SJSA1 (cell line): ENCODE measurements around the gene B4GALT5. TPM values are rescaled to one million over a fixed set of nuclear protein-coding genes. Genes with fewer than 3 reads are reported as not detected.
A peak's percentile ranks its signal among the peaks of the same experiment; 100 is the strongest.
"Not testable (repeated sequence)": the region's sequence is repeated elsewhere in the genome, so short reads cannot be mapped to it uniquely, and the experiment has no call there.

Source experiments
- DNase-seq, 2 experiments: peaks; one replicate each; pipeline ENCODE4 v3.0.0-alpha.2; 2015 to 2020; ENCODE audit warnings: low spot score in 2 of 2, low read depth in 1 of 2
- H3K27ac ChIP-seq: fragments of 250-450 bp; sonication (Bioruptor Pico); 2 replicates; pipeline ENCODE4 v1.5.1; 2020; ENCODE audit warnings: mild to moderate bottlenecking, moderate library complexity
- H3K27me3 ChIP-seq: fragments of 250-450 bp; sonication (Bioruptor Pico); replicated peaks from 2 replicates; pipeline ENCODE4 v1.5.1; 2020; ENCODE audit warnings: mild to moderate bottlenecking, moderate library complexity
- H3K36me3 ChIP-seq: fragments of 250-450 bp; sonication (Bioruptor Pico); 2 replicates; pipeline ENCODE4 v1.5.1; 2020; ENCODE audit warnings: mild to moderate bottlenecking
- H3K4me1 ChIP-seq: fragments of 250-450 bp; sonication (Bioruptor Pico); replicated peaks from 2 replicates; pipeline ENCODE4 v1.6.1; 2021; ENCODE audit warnings: mild to moderate bottlenecking
- H3K4me3 ChIP-seq: fragments of 250-450 bp; sonication (Bioruptor Pico); 2 replicates; pipeline ENCODE4 v1.5.1; 2020; ENCODE audit warnings: mild to moderate bottlenecking
- H3K9me3 ChIP-seq: fragments of 250-450 bp; sonication (Bioruptor Pico); replicated peaks from 2 replicates; pipeline ENCODE4 v1.5.1; 2020; ENCODE audit warnings: mild to moderate bottlenecking
- total RNA-seq: library from RNA; depleted of rRNA; stranded (reverse); fragments of >200 nt; shearing (Covaris generic); gene quantifications from 2 replicates; pipeline ENCODE4 v1.2.3, GENCODE V29; 2014

Gene B4GALT5
- total RNA-seq, 1 experiment from 2014 or later = 22.0 TPM

DNA sequence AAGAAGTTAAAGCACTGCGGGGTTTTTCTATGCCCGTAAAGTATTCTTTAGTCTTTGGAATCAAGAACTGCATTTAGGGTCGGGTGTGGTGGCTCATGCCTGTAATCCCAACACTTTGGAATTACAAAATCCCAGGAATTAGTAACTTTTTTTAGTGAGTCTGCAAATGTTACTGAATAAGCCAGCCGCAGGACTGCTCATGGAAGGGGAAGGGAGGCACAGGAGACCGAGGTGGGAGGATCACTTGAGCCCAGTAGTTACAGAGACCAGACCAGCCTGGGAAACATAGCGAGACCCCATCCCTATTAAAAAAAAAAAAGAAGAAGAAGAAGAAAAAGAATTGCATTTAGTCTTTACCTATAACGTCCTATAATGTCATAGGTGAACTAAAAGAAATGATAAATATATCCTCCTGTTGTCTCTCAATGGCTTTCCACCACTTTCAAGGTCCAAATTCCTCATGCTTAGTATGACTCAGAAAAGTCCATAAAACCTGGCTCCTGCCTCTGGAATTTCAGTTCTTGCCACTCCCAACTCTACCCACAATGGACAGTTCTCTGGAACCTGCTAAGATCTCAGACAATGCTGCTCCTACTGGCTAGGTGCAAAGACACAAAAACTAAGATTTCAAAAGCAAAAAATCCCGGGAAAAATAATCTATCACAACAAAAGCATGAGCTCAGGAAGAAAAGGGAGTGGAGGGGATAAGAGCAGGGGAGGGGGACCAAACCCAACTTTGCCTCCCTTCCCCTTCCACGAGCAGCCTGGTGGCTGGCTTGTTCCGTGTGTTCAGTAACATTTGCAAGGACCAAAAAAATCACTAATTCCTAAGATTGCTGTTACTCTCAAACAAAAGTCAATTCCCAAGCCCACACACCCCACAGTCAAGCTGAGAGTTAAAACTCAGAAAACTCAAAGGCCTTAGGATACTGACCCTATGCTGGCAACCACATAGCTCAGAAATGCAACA, 39.0 kb downstream of the B4GALT5 start:
- Histone ChIP-seq H3K36me3 (no peaks in the 10 kb centered on the region; the same call in 1 of the 2 replicates), H3K27ac (no peak overlapping the region), H3K27me3 (no peaks in the 10 kb centered on the region), H3K4me3 (no peak overlapping the region), H3K4me1 (peaks cover 45% of the 10 kb centered on the region), H3K9me3 (no peaks in the 10 kb centered on the region)
- peak in 1 of 2 experiments; percentile 34 for DNase-seq

DNA sequence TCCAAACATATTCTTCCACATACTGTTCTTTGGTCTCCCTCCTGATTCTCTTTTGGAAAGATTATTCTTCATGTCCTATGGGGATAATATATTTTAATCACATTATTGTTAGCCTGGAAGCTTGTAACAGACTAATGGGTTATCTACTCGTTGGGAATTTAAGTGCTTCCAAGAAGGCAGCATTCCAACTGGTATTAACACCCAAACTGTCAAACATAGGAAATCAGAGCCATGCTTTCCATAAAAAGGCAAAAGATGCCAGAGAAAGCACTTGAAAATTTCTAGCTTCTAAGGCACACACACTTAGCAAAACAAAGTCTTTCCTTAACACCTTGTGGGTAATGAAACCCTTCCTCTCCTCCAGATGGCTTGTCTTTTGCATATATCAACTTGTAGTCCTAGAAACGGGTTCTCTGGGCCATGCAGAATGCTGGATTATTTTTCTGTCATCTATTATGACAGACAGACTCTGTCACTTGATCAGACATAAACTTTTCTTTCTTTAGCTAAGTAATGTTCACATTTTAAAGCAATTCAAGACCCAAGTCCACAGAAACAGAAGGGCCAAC, 41.5 kb downstream of the B4GALT5 start:
- no peaks in the 10 kb centered on the region for H3K9me3 ChIP-seq
- no peaks in the 10 kb centered on the region for H3K27me3 ChIP-seq
- DNase-seq = no peak
- no peaks in the 10 kb centered on the region; the same call in none of the 2 replicates for H3K36me3 ChIP-seq
- H3K4me1 ChIP-seq = peaks cover 25% of the 10 kb centered on the region
- no peak overlapping the region for H3K27ac ChIP-seq
- H3K4me3 ChIP-seq = no peak overlapping the region

DNA sequence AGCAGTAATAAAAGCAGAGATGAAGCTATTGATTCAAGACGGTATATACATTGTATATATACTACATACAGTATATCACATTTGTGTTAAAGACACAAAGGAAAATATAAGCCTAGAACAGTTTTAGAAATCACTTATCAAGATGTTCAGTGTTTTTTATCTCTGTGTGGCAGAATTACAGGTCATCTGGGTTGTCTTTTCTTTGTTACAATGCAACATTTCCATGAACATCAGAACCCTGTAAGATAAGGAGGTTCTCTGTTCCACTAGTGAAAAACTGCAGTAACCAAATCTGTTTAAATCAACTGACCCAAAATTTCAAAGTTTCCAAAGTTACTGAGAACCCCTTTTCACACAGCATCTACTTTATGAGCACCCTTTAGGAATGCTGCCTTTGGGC, 42.2 kb downstream of the B4GALT5 start:
- DNase-seq = no peak
- H3K27me3 ChIP-seq = no peaks in the 10 kb centered on the region
- peaks cover 18% of the 10 kb centered on the region for H3K4me1 ChIP-seq
- H3K27ac ChIP-seq = no peak overlapping the region
- no peaks in the 10 kb centered on the region; the same call in none of the 2 replicates for H3K36me3 ChIP-seq
- H3K9me3 ChIP-seq = no peaks in the 10 kb centered on the region
- no peak overlapping the region for H3K4me3 ChIP-seq

DNA sequence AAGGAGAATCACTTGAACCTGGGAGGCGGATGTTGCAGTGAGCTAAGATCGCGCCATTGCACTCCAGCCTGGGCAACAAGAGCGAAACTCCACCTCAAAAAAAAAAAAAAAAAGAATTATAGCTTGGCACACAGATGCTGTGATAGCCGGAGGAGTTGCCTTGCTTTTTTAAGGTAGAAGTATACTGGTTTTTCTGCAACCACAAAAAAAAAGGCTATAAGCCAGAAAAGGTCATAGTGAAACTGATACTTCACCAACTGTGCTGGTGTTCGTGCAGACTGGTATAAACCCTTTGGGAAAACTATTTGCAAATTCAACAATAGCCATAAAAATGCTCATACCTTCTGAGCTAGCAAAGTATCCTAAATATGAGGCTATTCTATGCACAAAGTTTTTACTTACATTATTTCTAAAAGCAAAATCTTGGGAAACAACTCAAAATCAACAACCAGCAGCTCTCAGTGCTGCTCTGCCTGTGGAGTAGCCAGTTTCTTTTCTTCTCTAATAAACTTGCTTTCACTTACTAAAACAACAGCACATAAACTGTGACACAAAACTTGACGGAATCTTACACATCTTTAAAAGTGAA, 44.0 kb downstream of the B4GALT5 start:
- Histone ChIP-seq H3K9me3 (no peaks in the 10 kb centered on the region), H3K4me1 (peaks cover under 1% of the 10 kb centered on the region; the same call in 1 of the 2 replicates), H3K27me3 (no peaks in the 10 kb centered on the region), H3K36me3 (no peaks in the 10 kb centered on the region; the same call in none of the 2 replicates), H3K27ac (no peak overlapping the region), H3K4me3 (no peak overlapping the region)
- no peak for DNase-seq

DNA sequence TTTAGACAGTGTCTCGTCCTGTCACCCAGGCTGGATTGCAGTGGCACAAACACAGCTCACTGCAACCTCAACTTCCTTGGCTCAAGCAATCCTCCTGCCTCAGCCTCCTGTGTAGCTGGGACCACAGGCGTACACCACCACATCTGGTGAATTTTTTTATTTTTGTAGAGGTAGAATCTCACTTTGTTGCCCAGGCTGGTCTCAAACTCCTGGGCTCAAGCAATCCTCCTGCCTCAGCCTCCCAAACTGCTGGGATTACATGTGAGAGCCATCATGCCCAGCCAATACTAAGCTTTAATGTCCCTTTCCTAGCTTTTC, 44.8 kb downstream of the B4GALT5 start:
- DNase-seq, H3K4me1 ChIP-seq, H3K4me3 ChIP-seq, H3K9me3 ChIP-seq, H3K27ac ChIP-seq, H3K36me3 ChIP-seq, H3K27me3 ChIP-seq: not testable (repeated sequence)

DNA sequence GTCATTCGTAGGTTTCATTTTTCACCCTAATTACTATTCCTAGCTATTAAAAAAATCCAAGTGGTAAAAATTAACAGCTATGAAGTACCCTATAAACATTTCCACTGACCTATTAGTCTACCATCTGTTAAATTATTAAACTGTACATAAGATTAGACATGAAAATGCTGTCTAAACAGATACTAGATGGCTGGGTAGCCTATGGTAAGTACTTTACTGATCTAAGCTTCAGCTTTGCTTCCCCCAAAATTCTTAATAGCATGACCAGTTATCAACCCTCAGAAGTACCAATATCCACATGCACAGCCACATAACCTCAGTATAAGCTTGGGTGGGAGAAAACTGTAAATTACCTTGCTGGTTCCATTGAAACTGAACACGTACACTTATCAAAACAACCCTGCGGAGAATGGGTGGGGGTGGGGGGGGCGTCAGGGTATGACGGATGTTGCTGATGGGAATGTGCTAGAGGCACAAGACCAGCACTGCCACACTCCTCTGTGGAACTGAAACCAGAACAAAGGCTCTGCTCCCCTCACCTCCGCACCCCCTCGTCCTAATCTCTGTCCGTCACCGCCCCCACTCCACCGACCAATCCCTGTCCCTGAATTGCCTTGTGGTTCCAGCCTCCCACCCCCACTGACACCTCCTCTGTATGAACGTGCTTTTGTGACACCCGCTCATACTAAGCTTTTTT, 45.3 kb downstream of the B4GALT5 start:
- no peaks in the 10 kb centered on the region for H3K27me3 ChIP-seq
- H3K4me1 ChIP-seq = no peaks in the 10 kb centered on the region
- no peaks in the 10 kb centered on the region; the same call in none of the 2 replicates for H3K36me3 ChIP-seq
- no peaks in the 10 kb centered on the region for H3K9me3 ChIP-seq
- no peak overlapping the region for H3K27ac ChIP-seq
- no peak for DNase-seq
- H3K4me3 ChIP-seq = no peak overlapping the region

DNA sequence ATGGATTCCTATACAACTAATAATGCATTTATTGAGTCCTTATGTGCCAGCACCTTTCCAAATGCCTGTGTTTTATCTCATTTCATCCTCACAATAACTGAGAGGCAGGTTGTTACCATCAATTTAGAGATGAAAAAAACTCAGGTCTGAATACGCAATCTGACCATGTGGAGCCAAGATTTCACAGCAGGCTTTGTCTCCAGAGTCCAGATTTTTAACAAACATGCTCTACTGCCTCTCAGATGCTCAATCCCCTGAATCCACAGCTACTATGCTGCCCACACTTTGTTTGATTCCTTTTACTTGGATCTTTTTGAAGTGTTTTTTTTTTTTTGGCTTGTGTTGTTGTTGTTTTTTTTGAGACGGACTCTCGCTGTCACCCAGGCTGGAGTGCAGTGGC, 46.8 kb downstream of the B4GALT5 start:
- H3K27me3 ChIP-seq = no peaks in the 10 kb centered on the region
- no peak for DNase-seq
- no peaks in the 10 kb centered on the region for H3K4me1 ChIP-seq
- no peaks in the 10 kb centered on the region for H3K9me3 ChIP-seq
- no peak overlapping the region for H3K4me3 ChIP-seq
- H3K36me3 ChIP-seq = no peaks in the 10 kb centered on the region; the same call in none of the 2 replicates
- H3K27ac ChIP-seq = no peak overlapping the region

DNA sequence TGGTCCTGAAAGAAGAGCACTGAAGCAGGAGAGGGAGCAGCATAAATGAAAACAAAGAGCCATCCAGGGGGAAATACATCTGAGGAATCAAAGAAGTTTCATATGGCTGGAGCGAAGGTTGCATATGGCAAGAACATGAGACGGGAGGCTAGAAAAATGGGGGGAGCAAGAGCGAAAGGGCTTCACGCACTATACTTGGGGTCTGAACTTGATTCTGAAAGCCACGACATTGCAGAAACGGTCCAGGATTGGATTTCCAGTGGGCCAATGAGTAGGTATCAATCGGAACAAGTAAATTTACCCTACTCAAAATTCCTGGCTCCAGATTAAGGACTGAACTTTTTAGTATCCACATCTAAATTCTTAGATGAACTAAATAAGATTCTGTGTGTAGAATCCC, 47.9 kb downstream of the B4GALT5 start:
- Histone ChIP-seq H3K36me3 (no peaks in the 10 kb centered on the region; the same call in none of the 2 replicates), H3K27me3 (no peaks in the 10 kb centered on the region), H3K4me3 (no peak overlapping the region), H3K9me3 (no peaks in the 10 kb centered on the region), H3K27ac (no peak overlapping the region), H3K4me1 (no peaks in the 10 kb centered on the region)
- DNase-seq = no peak

DNA sequence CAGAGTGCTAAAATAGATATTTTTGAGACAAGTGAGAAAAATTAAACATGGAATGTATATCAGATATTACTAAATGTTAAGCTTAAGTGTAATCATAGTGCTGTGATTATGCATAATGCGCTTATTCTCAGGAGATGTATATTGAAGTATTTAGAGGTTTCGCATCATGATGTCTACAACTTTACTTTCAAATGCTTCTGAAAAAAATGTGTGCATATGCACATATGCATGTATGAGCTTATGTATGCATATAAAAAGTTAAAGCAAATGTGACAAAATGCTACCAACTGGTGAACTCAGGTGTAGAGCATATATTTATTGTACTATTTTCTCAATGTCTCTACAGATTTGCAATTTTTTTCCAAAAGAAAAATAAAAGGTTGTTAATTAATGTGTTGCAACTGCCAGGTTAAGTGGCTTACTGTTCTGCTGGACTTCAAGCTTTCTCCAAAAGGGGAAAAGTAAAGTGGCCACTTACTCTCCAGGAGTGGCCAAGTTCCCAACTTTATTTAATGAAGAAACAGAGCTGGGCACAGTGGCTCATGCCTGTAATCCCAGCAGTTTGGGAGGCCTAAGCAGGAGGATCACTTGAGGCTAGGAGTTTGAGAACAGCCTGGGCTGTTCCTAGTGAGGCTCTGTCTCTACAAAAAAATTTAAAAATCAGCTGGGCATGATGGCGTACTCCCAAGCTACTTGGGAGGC, 48.9 kb downstream of the B4GALT5 start:
- no peak overlapping the region for H3K27ac ChIP-seq
- no peak overlapping the region for H3K4me3 ChIP-seq
- H3K9me3 ChIP-seq = no peaks in the 10 kb centered on the region
- no peak for DNase-seq
- H3K4me1 ChIP-seq = no peaks in the 10 kb centered on the region
- H3K36me3 ChIP-seq = no peaks in the 10 kb centered on the region; the same call in 1 of the 2 replicates
- no peaks in the 10 kb centered on the region for H3K27me3 ChIP-seq

DNA sequence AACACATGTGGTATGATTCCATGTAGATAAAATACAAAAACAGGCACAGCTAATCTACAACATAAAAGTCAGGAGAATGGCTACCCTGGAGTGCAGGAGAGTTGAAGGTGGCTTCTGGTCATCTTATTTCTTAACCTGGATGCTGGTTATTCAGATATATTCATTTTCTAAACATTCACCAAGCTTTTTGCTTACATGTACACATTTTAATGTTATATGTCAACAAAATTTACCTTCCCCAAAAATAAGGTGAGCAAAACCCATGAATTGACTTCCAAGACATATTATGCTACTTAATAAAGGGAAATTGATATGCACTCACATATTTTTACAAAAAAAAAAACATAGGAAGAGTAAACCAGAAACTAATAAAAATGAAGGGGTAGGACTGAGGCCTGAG, 50.6 kb downstream of the B4GALT5 start:
- no peak overlapping the region for H3K27ac ChIP-seq

DNA sequence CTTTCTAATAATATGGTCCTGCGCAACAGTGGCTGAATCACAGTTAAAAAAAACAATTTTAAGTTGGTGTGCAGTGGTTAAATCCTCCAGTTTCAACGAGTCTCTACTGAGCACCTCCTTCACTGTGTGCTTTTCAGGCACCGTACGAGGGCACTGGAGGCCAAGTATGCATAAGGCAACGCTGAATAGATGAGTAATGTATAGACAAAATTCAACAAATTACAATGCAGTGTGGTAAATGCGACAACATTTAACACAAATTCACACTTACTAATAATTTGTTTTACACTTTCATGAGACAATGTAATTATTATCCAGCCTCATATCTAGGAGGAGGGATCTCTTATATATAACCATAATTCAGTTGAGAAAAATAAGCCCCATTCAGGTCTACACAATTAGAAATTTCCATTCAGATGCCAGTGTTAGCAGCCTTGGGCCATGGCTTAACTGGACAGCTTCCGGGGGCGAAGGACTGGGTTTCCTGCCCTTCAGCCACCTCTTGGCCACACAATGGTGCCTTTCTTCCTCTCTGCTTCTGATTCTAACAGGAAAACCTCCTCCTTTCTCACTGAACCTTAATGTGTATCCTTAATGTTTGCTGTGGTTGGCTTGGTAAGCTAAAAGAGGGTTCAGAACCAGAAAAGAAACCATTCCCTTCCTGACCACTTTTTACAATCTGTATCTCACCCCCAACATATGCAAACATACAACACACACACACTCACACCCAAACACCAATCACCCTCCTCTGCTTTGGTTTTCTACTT, 51.9 kb downstream of the B4GALT5 start:
- no peak overlapping the region for H3K4me3 ChIP-seq
- no peaks in the 10 kb centered on the region for H3K36me3 ChIP-seq
- H3K9me3 ChIP-seq = no peaks in the 10 kb centered on the region
- no peaks in the 10 kb centered on the region for H3K4me1 ChIP-seq
- DNase-seq = no peak
- no peak overlapping the region for H3K27ac ChIP-seq
- no peaks in the 10 kb centered on the region for H3K27me3 ChIP-seq

More for the DNA sequence above, 50.6 kb downstream of the B4GALT5 start:
- no peaks in the 10 kb centered on the region for H3K27me3 ChIP-seq
- H3K4me1 ChIP-seq = no peaks in the 10 kb centered on the region
- no peaks in the 10 kb centered on the region for H3K9me3 ChIP-seq
- H3K36me3 ChIP-seq = no peaks in the 10 kb centered on the region; the same call in 1 of the 2 replicates
- no peak overlapping the region for H3K4me3 ChIP-seq
- no peak for DNase-seq

DNA sequence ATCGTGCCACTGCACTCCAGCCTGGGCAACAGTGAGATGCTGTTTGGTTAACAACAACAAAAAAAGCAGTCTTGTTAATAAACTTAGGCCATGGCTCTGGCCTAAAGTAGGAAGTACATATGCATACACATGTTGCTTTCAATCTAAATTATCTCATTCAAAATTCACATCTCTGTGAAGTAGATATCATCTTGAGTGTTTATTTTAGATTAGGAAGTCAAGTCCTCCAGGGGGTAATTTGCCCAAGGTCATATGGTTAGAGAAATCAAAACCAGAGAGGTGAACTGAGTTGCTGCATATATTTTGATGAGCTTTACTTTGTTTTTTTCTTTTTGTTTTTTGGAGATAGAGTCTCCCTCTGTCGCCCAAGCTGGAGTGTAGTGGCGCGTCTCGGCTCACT, 52.8 kb downstream of the B4GALT5 start:
- Histone ChIP-seq H3K36me3 (peaks cover 6% of the 10 kb centered on the region), H3K9me3 (no peaks in the 10 kb centered on the region), H3K4me1 (no peaks in the 10 kb centered on the region), H3K4me3 (no peak overlapping the region), H3K27me3 (no peaks in the 10 kb centered on the region), H3K27ac (no peak overlapping the region)
- DNase-seq = no peak
